DMS153 (cell line): ENCODE measurements around the gene LETM1.

ENCODE experiments used
- DNase-seq: peaks from one replicate; lab custom pipeline; 2025; lab: John Stamatoyannopoulos, UW

LETM1 gene

DNA sequence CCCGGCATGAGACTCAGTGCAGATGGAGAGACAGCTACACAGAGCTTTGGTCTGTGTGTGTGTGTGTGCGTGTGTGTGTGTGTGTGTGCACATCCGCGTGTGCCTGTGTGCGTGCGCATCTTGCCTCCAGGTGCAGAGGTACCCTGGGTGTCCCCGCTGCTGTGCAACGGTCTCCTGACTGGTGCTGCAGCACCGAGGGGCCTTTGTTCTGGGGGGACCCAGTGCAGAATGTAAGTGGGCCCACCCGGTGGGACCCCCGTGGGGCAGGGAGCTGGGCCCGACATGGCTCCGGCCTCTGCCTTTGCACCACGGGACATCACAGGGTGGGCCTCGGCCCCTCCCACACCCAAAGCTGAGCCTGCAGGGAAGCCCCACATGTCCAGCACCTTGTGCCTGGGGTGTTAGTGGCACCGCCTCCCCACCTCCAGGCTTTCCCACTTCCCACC is 48.6 kb downstream of the LETM1 start:
- DNase-seq, result no peak

DNA sequence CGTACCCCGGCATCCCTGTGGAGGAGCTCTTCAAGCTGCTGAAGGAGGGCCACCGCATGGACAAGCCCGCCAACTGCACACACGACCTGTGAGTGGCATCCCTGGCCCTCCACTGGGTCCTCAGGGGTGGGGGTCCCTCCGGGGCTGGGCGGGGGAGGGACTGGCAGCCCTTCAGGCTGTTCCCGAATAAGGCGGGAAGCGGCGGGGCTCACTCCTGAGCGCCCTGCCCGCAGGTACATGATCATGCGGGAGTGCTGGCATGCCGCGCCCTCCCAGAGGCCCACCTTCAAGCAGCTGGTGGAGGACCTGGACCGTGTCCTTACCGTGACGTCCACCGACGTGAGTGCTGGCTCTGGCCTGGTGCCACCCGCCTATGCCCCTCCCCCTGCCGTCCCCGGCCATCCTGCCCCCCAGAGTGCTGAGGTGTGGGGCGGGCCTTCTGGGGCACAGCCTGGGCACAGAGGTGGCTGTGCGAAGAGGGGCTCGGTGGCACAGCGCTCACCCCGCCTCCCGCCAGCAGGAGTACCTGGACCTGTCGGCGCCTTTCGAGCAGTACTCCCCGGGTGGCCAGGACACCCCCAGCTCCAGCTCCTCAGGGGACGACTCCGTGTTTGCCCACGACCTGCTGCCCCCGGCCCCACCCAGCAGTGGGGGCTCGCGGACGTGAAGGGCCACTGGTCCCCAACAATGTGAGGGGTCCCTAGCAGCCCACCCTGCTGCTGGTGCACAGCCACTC is 49.2 kb downstream of the LETM1 start:
- no peak for DNase-seq

DNA sequence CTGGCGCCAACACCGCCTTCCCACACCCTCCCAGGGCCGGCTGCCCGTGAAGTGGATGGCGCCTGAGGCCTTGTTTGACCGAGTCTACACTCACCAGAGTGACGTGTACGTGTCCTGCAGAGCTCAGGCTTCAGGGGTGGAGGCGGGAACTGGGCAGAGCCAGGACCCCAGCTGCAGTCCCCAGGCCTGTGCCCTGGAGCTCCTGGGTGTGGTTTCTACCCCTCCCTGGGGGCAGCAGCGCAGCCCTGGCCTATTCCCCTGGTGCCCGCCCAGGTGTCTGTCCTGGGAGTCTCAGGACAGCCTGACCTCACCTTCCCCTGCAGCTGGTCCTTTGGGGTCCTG is 49.8 kb downstream of the LETM1 start:
- DNase-seq, result no peak

DNA sequence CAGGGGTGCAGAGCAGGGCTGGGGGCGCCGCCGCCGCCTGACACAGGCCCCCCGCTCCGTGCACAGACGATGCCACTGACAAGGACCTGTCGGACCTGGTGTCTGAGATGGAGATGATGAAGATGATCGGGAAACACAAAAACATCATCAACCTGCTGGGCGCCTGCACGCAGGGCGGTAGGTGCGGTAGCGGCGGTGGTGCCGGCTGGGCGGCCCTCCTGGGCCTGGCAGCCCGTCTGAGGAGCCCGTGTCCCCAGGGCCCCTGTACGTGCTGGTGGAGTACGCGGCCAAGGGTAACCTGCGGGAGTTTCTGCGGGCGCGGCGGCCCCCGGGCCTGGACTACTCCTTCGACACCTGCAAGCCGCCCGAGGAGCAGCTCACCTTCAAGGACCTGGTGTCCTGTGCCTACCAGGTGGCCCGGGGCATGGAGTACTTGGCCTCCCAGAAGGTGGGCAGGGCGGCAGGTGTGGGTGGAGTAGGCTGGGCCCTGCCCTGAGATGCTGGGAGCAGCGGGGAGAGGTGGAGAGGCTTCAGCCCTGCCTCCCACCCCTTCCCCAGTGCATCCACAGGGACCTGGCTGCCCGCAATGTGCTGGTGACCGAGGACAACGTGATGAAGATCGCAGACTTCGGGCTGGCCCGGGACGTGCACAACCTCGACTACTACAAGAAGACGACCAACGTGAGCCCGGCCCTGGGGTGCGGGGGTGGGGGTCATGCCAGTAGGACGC is 50.3 kb downstream of the LETM1 start:
- no peak for DNase-seq

DNA sequence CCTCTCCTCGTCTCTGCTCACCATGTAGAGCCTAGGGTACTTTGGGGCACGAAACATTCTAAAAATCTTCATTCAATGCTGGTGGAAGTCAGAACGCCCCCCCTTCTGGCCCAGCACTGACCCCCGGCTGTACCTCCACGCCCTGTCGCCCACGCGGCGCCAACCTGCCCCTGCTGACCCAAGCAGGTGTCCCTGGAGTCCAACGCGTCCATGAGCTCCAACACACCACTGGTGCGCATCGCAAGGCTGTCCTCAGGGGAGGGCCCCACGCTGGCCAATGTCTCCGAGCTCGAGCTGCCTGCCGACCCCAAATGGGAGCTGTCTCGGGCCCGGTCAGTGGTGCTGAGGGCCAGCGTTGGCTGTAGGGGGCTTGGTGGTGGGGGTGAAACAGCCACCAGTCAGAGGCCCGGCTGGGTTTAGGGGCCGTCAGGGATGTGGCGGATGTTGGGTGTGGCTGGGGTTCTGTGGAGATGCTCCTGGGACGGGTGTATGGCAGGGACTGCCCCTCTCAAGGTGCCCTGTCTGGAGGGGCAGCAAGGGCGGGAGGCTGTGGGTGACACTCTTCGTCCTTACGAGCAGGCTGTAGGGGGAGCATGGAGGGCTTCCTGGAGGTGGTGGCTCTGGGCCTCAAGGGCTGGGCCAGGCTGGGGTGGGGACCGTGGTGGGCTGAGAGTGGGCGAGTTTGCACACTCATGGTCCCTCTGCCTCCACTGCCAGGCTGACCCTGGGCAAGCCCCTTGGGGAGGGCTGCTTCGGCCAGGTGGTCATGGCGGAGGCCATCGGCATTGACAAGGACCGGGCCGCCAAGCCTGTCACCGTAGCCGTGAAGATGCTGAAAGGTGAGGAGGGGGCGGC is 51.1 kb downstream of the LETM1 start:
- no peak for DNase-seq

DNA sequence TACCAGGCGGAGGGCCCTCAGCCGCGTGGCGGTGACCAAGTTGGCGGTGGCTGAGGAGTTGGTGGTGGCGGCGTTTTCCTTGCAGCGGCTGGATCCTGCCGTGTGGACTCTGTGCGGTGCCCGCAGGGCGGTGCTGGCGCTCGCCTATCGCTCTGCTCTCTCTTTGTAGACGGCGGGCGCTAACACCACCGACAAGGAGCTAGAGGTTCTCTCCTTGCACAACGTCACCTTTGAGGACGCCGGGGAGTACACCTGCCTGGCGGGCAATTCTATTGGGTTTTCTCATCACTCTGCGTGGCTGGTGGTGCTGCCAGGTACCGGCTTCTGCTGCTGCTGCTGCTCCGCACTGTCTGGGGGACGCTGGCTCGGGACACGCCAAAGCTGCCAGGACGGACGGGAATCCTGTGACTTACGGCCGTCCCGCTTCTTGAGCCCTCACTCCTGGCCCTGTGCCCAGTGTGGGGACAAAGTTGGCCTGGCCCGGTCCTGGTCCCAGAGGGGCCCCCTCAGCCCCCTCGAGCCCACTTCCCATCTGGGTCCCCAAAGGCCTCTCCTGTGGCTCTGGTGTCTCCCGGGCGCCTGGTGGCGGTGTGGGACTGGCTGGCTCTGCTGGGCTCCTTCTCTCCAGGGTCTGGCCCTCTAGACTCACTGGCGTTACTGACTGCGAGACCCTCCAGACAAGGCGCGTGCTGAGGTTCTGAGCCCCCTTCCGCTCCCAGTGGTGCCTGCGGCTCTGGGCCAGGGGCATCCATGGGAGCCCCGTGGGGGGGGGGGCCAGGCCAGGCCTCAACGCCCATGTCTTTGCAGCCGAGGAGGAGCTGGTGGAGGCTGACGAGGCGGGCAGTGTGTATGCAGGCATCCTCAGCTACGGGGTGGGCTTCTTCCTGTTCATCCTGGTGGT is 52.2 kb downstream of the LETM1 start:
- no peak for DNase-seq

DNA sequence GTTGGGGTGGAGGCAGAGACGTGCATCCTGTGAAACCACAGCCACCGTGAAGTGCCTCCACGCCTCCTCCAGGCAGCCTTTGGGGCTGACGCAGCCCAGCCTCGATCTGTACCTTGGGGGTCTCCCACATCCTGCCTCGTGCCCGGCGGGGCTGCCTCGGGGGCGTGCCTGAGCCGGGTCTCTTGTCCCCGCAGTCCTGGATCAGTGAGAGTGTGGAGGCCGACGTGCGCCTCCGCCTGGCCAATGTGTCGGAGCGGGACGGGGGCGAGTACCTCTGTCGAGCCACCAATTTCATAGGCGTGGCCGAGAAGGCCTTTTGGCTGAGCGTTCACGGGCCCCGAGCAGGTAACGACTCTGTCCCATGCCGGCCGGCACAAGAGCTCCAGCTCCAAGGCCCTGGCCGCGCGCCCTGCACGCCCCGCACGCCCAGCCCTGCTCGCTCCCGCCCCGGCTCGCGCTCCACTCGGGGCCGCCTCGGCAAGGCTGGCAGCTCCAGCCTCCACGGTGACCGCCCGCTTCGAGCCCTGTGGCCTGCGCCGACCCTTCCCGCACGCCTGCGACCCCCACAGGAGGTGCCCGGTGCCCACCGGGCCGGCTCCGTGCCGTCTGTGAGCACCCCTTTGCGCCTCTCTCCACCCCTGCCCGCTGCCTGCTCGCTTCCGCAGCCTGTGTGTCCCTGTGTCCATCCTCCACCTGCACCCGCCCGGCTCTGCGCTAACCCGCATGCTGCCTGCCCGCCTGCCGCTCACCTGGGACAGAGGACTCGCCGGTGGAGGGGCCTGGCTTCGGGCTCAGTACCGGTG is 53.0 kb downstream of the LETM1 start:
- DNase-seq, result no peak

DNA sequence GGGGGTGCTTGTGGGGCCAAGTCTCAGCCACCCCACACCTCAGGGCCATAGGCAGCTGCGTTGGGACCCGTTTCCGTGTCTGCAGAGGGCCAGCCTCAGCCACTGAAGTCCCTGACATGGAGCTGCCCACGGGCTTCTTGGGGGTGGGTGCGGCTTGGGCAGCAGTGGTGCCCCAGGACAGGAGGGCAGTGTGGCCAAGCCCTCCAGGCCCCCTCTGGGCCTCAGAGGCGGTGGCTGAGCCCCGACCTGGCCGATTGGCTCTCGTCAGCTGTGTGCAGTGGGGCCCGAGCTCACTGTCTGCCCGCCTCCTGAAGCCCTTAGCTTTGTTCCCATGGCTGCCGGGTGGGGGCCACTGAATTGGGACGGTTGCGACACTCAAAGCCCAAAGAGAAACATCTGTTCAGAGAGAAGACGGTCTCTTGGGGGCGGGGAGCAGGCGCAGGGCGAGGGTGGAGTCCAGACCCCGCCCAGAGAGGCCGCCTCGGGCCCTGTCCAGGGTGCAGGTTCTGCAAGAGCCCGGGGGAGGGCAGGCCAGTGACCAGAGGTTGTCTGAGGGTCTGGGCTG is 53.7 kb downstream of the LETM1 start:
- DNase-seq, result no peak

DNA sequence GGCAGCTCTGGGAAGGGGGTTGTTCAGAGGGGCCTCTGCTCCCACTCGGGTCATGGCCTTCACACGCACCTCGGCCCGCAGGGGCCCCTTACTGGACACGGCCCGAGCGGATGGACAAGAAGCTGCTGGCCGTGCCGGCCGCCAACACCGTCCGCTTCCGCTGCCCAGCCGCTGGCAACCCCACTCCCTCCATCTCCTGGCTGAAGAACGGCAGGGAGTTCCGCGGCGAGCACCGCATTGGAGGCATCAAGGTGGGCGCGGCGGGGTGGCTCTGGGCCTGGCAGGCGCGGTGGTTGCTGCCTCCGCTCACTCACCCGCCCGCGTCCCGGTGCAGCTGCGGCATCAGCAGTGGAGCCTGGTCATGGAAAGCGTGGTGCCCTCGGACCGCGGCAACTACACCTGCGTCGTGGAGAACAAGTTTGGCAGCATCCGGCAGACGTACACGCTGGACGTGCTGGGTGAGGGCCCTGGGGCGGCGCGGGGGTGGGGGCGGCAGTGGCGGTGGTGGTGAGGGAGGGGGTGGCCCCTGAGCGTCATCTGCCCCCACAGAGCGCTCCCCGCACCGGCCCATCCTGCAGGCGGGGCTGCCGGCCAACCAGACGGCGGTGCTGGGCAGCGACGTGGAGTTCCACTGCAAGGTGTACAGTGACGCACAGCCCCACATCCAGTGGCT is 54.5 kb downstream of the LETM1 start:
- no peak for DNase-seq

DNA sequence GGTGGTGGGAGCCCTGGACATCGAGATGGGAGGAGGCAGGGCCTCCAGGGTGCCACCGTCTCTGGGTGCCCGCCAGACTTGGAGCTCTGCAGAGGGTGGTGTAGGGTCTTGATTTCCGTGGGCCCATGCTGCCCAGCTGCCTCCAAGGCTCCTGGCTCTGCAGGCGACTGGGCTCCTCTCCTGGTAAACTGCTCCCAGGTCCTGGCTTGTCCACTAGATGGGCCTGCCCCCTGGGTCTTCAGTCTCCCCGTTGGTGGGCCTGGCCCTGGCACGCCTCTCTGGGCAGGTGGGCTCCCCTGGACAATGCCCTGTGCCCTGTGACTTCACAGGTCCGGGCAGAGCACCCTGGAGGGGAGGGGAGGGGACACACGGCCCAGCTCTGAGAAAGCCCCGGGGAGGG is 55.2 kb downstream of the LETM1 start:
- DNase-seq, result no peak

DNA sequence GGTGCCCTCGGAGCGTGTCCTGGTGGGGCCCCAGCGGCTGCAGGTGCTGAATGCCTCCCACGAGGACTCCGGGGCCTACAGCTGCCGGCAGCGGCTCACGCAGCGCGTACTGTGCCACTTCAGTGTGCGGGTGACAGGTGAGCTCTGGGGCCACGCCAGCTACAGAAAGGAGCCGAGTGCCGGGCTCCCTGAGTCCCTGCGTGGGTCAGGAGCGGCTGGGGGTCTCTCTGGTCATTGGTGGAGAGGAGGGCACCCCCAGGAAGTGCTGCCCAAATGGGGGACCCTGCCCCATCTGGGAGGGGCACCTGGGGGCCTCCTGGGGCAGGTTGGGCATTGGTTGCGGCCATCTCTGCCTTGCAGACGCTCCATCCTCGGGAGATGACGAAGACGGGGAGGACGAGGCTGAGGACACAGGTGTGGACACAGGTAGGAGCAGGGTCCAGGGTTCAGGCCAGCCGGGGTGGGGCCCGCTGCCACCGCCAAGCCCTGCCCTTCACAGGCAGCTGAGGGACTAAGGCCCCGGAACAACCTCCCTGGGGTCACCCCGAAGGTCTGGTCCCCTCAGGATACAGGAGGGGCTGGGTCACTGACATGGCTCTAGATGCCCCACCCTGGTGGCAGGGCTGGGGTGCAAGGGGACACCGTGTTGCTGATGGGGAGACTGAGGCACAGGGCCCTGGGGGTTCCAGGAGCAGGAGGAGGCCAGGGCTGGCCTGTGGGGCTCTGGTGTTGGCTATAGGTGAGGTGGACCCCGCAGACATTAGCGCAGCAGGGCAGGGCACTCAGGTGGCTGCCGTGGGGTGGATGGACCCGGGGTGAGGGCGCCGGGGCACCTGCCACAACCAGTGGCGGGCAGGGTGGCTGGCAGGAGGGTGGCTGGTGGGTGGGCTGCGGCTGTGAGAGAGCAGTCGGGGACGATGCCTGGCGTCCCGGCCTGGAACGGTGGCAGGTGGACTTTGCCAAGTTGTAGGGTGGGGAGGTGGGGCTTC is 56.3 kb downstream of the LETM1 start:
- DNase-seq, result no peak

DNA sequence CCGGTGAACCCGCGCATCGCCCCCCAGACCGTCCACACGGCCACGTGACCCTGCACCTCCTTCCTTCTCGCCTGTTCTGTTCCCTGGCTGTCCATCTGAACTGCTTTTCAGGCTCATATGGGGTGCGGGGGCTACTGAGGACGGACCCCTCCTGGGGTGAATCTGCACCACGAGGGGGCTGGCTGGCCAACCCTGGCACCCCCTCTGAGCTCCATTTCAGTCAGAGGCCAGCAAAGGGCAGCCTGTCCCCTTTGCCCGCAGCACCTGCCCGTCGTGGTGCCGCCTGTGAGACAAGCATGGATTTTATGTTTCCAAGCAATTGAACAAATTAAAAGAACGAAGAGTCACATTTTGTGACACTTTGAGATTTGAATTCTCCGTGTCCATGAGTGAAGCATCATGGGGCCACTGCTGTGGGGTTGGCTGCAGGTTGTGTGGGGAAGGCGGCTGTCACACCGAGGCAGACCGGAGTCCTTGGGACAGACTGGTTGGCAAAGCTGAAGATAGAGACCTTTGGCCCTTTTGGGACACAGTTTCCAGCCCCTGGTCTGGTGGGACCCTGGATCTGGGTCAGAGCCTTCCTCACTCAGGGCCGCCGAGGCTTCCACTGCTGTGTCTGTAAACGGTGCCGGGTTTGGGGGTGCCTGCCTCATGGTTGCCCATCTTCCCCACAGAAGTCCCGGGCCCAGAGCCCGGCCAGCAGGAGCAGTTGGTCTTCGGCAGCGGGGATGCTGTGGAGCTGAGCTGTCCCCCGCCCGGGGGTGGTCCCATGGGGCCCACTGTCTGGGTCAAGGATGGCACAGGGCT is 57.2 kb downstream of the LETM1 start:
- no peak for DNase-seq

DNA sequence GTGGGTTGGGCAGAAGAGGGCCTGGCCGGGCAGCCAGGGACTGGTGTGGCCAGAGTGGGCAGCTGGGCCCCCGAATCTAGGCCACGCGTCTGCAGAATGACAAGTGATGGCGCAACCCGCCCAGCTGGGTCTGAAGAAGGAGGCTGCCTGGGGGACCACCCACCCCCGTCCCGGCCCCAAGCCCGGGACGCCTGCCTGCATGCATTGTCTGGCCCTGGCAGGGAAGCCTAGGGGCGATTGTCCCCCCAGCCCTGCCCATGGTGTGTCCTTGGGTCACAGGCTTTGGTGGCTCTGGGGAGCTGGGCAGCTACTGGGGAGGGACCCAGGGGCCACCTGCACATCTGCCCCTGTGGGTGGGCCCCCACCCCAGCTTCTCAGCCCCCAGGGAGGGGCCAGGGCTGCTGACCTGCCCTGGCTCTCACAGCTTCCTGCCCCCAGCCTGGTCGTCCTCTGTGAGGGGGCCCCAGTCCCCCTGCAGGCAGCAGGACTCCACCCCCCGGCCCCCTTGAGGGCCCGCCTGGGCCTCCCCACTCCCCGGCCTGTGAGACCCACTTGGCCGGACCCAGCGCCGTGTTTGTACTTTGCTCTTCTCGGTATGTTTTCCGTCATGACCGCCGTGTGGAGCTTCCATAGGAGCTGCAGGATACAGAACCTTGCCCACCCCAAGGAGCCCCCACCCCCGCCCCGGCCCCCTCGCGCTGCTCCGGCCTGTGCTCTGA is 57.9 kb downstream of the LETM1 start:
- no peak for DNase-seq

DNA sequence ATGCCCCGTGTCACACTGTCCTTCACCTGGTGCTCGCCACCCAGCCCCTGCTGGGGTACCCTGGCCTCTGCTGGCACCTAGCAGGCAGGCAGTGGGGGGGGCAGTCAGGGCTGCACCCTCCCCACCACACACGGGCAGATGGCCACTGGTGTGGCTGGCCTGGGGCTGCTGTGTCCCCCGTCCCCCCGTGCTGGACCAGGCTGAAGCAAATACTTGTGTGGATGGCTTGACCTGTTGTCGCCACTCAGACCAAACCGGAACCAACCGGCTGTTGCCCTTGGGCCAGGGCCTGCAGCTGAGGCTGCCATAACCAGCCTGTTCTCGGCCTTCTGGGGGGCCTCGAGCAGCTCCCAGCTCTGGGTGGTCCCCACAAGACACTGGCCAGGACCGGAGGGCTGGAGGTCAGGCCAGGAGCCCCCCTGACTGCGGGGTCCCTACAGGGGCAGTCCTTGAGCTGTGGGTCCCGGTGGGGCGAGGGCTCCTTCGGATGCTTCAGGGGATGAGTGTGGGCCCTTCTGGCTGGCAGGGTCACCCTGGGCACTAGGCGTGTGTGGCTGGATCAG is 58.6 kb downstream of the LETM1 start:
- no peak for DNase-seq

DNA sequence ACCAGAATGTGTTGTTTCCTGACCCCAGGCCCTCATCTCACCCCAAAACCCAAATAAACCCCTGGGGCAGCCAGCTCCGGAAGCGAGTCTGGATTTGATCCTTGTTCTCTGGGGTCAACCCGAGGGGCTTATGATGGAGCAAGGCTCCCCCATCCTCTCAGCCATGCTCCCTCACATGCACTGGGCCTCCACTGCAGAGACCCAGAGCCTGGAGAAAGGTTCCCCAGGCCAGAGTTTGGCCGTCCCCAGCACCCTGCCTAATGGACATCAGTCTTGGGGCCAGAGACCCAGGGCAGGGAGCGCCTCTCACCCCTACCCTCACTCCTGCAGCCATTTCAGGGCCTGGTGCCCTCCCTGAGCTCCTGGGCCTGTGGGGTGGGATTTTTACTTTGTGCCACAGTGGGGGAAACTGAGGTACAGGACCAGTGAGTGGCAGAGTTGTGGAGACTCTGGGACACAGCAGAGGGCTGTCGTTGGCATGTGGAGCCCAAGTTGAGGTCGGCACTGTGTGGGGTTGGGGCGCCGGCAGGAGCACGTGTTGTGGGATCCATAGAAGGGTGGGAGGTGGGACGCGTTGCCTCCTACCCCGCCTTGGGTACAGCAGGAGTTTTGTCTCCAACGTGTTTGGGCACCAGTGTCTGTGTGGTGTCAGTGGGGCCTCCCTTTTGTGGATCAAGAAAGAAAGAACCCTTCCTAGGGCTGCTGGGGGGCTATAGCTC is 59.3 kb downstream of the LETM1 start:
- DNase-seq, result no peak
